ENCODE results near the gene DNAI1.
"Not testable (repeated sequence)": the region's sequence is repeated elsewhere in the genome, so short reads cannot be mapped to it uniquely, and the experiment has no call there.

The DNAI1 gene

GRCh38 chr9:34451135-34451534, 7.5 kb upstream of the DNAI1 start:
- DNase-seq, result no peak

- DNase-seq, result no peak
These were observed 7.1 kb upstream of the DNAI1 start for GRCh38 chr9:34451545-34451944.

GRCh38 chr9:34452568-34452967, 6.0 kb upstream of the DNAI1 start:
- DNase-seq, result no peak

- no peak for DNase-seq
These were observed 4.0 kb upstream of the DNAI1 start for GRCh38 chr9:34454571-34455065.

- no peak for DNase-seq
These were observed 2.5 kb upstream of the DNAI1 start for GRCh38 chr9:34456151-34456550.

- DNase-seq, result no peak
These were observed 1.9 kb upstream of the DNAI1 start for GRCh38 chr9:34456746-34457145.

GRCh38 chr9:34457266-34458012, 1.2 kb upstream of the DNAI1 start:
- no peak for DNase-seq

GRCh38 chr9:34458959-34459340, 345 bp downstream of the DNAI1 start:
- DNase-seq, result no peak

- no peak for DNase-seq
These were observed 751 bp downstream of the DNAI1 start for GRCh38 chr9:34459356-34459755.

GRCh38 chr9:34459941-34460340, 1.3 kb downstream of the DNAI1 start:
- no peak for DNase-seq

GRCh38 chr9:34463098-34463900, 4.7 kb downstream of the DNAI1 start:
- DNase-seq, result no peak

- DNase-seq, result no peak
These were observed 5.3 kb downstream of the DNAI1 start for GRCh38 chr9:34463901-34464232.

- no peak for DNase-seq
These were observed 6.0 kb downstream of the DNAI1 start for GRCh38 chr9:34464571-34464970.

GRCh38 chr9:34465468-34465867, 6.9 kb downstream of the DNAI1 start:
- no peak for DNase-seq

GRCh38 chr9:34475097-34475496, 16.5 kb downstream of the DNAI1 start:
- no peak for DNase-seq

- no peak for DNase-seq
These were observed 18.9 kb downstream of the DNAI1 start for GRCh38 chr9:34477541-34477940.

- no peak for DNase-seq
These were observed 20.8 kb downstream of the DNAI1 start for GRCh38 chr9:34479431-34479866.

GRCh38 chr9:34481620-34482019, 23.0 kb downstream of the DNAI1 start:
- not testable (repeated sequence) for DNase-seq

- DNase-seq, result not testable (repeated sequence)
These were observed 24.1 kb downstream of the DNAI1 start for GRCh38 chr9:34482746-34483145.

GRCh38 chr9:34484678-34485077, 26.1 kb downstream of the DNAI1 start:
- no peak for DNase-seq

- no peak for DNase-seq
These were observed 27.2 kb downstream of the DNAI1 start for GRCh38 chr9:34485822-34486221.

GRCh38 chr9:34486572-34486971, 28.0 kb downstream of the DNAI1 start:
- DNase-seq, result no peak

GRCh38 chr9:34490360-34490759, 31.8 kb downstream of the DNAI1 start:
- DNase-seq, result no peak

GRCh38 chr9:34490760-34491159, 32.2 kb downstream of the DNAI1 start:
- no peak for DNase-seq

Data from KG1 (cell line).